CD14-positive monocyte (primary cell): Measurements from ENCODE around the gene CPT1A. TPM values are rescaled to one million over a fixed set of nuclear protein-coding genes. Genes with fewer than 3 reads are reported as not detected.

Source experiments
- DNase-seq, 3 donors: peaks; one replicate each; pipeline ENCODE4 v3.0.0-alpha.2; 2011 to 2022
- H2AFZ ChIP-seq: 2 replicates; pipeline ENCODE4 v1.6.0; 2012; ENCODE audit warnings: mild to moderate bottlenecking, low read depth, low read length, inconsistent platforms; ENCODE audit not compliant: insufficient read depth, poor library complexity, severe bottlenecking
- H3K27ac ChIP-seq, 2 donors: 1 replicate in 1 of 2; 2 replicates in 1 of 2; pipeline ENCODE4 v1.5.1; 2012 to 2013; ENCODE audit warnings: low read length in 2 of 2, control low read depth in 1 of 2, inconsistent platforms in 1 of 2, low read depth in 1 of 2, mild to moderate bottlenecking in 1 of 2
- H3K27me3 ChIP-seq, 2 donors: one replicate each; pipeline versions ENCODE4 v1.6.0 to v1.6.1; 2011 to 2013; ENCODE audit warnings: low read length in 2 of 2; ENCODE audit not compliant: control insufficient read depth in 2 of 2, insufficient read depth in 2 of 2
- H3K36me3 ChIP-seq, 2 donors: replicated peaks in 1 of 2; 1 replicate in 1 of 2; 2 replicates in 1 of 2; pipeline versions ENCODE4 v1.5.1 to v1.6.1; 2012 to 2013; ENCODE audit warnings: low read length in 2 of 2, control low read depth in 1 of 2, inconsistent platforms in 1 of 2, mild to moderate bottlenecking in 1 of 2; ENCODE audit not compliant: insufficient read depth in 2 of 2, control insufficient read depth in 1 of 2
- H3K4me1 ChIP-seq, 2 donors: 1 replicate in 1 of 2; 2 replicates in 1 of 2; pipeline versions ENCODE4 v1.5.1 to v1.6.1; 2012 to 2013; ENCODE audit warnings: low read length in 2 of 2, control low read depth in 1 of 2, inconsistent platforms in 1 of 2, mild to moderate bottlenecking in 1 of 2, moderate library complexity in 1 of 2; ENCODE audit not compliant: insufficient read depth in 2 of 2, control insufficient read depth in 1 of 2
- H3K4me2 ChIP-seq: replicated peaks from 2 replicates; pipeline ENCODE3; 2012; ENCODE audit warnings: low read length, moderate library complexity, mild to moderate bottlenecking; ENCODE audit not compliant: poor library complexity, severe bottlenecking; ENCODE audit errors: extremely low read depth
- H3K4me3 ChIP-seq, 3 experiments: fragments of 200-600 bp in 1 of 3; sonication (generic) in 1 of 3; replicated peaks in 1 of 3; 1 replicate in 2 of 3; 2 replicates in 1 of 3; pipeline ENCODE4 v1.5.1; 2011 to 2013; ENCODE audit warnings: low read length in 3 of 3, mild to moderate bottlenecking in 3 of 3, control low read depth in 2 of 3, low read depth in 2 of 3, inconsistent platforms in 1 of 3, moderate library complexity in 1 of 3
- H3K79me2 ChIP-seq: 2 replicates; pipeline ENCODE4 v1.6.0; 2012; ENCODE audit warnings: mild to moderate bottlenecking, control low read depth, inconsistent platforms, low read length, moderate library complexity; ENCODE audit not compliant: insufficient read depth
- H3K9ac ChIP-seq: 2 replicates; pipeline ENCODE4 v1.6.0; 2017; ENCODE audit warnings: low read length, mild to moderate bottlenecking; ENCODE audit not compliant: insufficient read depth, poor library complexity, severe bottlenecking
- H3K9me3 ChIP-seq, 2 donors: replicated peaks in 1 of 2; 1 replicate in 1 of 2; 2 replicates in 1 of 2; pipeline versions ENCODE4 v1.5.1 to v1.6.1; 2012 to 2013; ENCODE audit warnings: low read length in 2 of 2, control low read depth in 1 of 2; ENCODE audit not compliant: control insufficient read depth in 1 of 2, insufficient read depth in 1 of 2
- H4K20me1 ChIP-seq: 2 replicates; pipeline ENCODE4 v1.6.0; 2012; ENCODE audit warnings: mild to moderate bottlenecking, low read length, control low read depth, moderate library complexity; ENCODE audit not compliant: insufficient read depth
- H3K27ac Mint-ChIP-seq, 7 donors: one replicate each; pipeline ENCODE4 v1.8.0; 2020; ENCODE audit warnings: mild to moderate bottlenecking in 7 of 7, mixed read lengths in 7 of 7, moderate library complexity in 6 of 7, inconsistent platforms in 2 of 7
- H3K27me3 Mint-ChIP-seq, 3 donors: one replicate each; pipeline ENCODE4 v1.8.0; 2021 to 2022; ENCODE audit warnings: low read depth in 3 of 3, mild to moderate bottlenecking in 3 of 3, mixed read lengths in 3 of 3, moderate library complexity in 3 of 3, inconsistent platforms in 1 of 3
- H3K36me3 Mint-ChIP-seq, 2 donors: one replicate each; pipeline ENCODE4 v1.8.0; 2020; ENCODE audit warnings: mixed read lengths in 2 of 2, inconsistent platforms in 1 of 2, mild to moderate bottlenecking in 1 of 2
- H3K4me1 Mint-ChIP-seq: one replicate; pipeline ENCODE4 v1.8.0; 2020; ENCODE audit warnings: mild to moderate bottlenecking, mixed read lengths
- H3K4me3 Mint-ChIP-seq, 2 donors: one replicate each; pipeline ENCODE4 v1.8.0; 2020; ENCODE audit warnings: mild to moderate bottlenecking in 2 of 2, mixed read lengths in 2 of 2, moderate library complexity in 1 of 2
- H3K9me3 Mint-ChIP-seq, 7 donors: one replicate each; pipeline ENCODE4 v1.8.0; 2020 to 2022; ENCODE audit warnings: mixed read lengths in 7 of 7, mild to moderate bottlenecking in 6 of 7, moderate library complexity in 6 of 7, inconsistent platforms in 2 of 7
- WGBS: methylation state at CpG from one replicate; pipeline ENCODE4 v1.1.5; 2013; ENCODE audit warnings: missing lambda C conversion rate; ENCODE audit not compliant: insufficient coverage; 5-methylcytosine and 5-hydroxymethylcytosine counted together
- intact Hi-C, 2 donors: fragments of 100-400 bp; cut with micrococcal nuclease; formaldehyde crosslinking; loops; one replicate each; pipeline versions ENCODE4 v1.15.0 to v1.15.1; 2023
- polyA plus RNA-seq, 3 donors: library from polyadenylated mRNA; depleted of rRNA in 1 of 3; unstranded in 2 of 3; stranded (reverse) in 1 of 3; fragments of 300-500 nt in 2 of 3; fragments of >200 nt in 1 of 3; fragmentation: Illumina TruSeq in 2 of 3; gene quantifications; 1 replicate in 2 of 3; 2 replicates in 1 of 3; pipeline ENCODE4 v1.2.3, GENCODE V29; 2012 to 2021
- TF ChIP-seq, protein P1 (sequence below): fragments of 200-600 bp; IDR thresholded peaks from one replicate; pipeline ENCODE4 v1.8.0; 2022; ENCODE audit warnings: antibody characterized with exemption, mild to moderate bottlenecking

The CPT1A gene
- polyA plus RNA-seq, 3 donors: 5.6 to 42.5 (median 7.0) TPM

GRCh38 chr11:68753300-68753699 is 88.4 kb downstream of the CPT1A start:
- Histone ChIP-seq H2AFZ (no peak overlapping the region), H3K4me2 (no peak overlapping the region), H4K20me1 (no peaks in the 10 kb centered on the region), H3K9me3 (no peaks in the 10 kb centered on the region), H3K79me2 (no peaks in the 10 kb centered on the region), H3K27me3 (no peaks in the 10 kb centered on the region), H3K36me3 (peaks cover 27 to 46% of the 10 kb centered on the region in 2 donors), H3K9ac (no peak overlapping the region), H3K4me3 (no peak overlapping the region), H3K4me1 (peaks cover 13 to 14% of the 10 kb centered on the region in 2 donors), H3K27ac (no peak overlapping the region)
- no peak for DNase-seq
- Mint-ChIP-seq H3K27ac (peak overlapping the region in 1 of 7 donors; percentile 4), H3K4me3 (no peak overlapping the region), H3K36me3 (peaks cover 38 to 46% of the 10 kb centered on the region in 2 donors), H3K27me3 (no peaks in the 10 kb centered on the region), H3K9me3 (peaks cover 0 to 9% (median 7%) of the 10 kb centered on the region in 7 donors), H3K4me1 (peaks cover 19% of the 10 kb centered on the region)
- intact Hi-C loops: no loop called here
- TF ChIP-seq, protein P1, sequence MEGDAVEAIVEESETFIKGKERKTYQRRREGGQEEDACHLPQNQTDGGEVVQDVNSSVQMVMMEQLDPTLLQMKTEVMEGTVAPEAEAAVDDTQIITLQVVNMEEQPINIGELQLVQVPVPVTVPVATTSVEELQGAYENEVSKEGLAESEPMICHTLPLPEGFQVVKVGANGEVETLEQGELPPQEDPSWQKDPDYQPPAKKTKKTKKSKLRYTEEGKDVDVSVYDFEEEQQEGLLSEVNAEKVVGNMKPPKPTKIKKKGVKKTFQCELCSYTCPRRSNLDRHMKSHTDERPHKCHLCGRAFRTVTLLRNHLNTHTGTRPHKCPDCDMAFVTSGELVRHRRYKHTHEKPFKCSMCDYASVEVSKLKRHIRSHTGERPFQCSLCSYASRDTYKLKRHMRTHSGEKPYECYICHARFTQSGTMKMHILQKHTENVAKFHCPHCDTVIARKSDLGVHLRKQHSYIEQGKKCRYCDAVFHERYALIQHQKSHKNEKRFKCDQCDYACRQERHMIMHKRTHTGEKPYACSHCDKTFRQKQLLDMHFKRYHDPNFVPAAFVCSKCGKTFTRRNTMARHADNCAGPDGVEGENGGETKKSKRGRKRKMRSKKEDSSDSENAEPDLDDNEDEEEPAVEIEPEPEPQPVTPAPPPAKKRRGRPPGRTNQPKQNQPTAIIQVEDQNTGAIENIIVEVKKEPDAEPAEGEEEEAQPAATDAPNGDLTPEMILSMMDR: no peak
- 91% methylated on average over 8 of the region's 9 CpGs for WGBS

DNA sequence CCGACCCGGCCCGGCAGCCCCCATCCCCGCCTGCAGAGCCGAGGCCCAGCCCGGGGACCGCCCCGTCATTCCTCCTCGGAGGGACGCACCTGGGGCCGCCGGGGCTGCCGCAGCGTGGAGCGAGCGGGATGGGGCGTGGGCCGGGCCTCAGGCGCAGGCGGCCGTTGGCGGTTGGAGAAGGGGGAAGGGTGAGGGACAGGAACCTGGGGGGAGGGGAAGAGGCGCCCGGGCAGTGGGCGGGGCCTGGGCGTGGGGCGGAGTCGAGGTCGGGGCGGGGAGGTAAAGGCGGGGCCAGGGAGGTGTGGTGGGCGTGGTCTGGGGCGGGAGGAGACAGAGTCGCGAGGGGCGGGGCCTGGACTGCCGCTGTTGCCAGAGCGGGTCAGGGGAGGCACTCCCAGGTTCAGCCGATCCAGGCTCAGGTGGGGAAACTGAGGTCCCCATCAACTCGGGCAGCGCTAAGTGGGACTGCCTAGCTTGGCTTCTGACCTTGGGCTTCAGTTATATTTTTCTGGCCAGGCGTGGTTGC is 90.3 kb downstream of the CPT1A start, which contains the start of gene TESMIN:
Gene TESMIN, minus strand, starts transcription at position 190 of the 526 bp plus-strand sequence. CDS start 860 bp downstream, outside the sequence.
- Mint-ChIP-seq H3K4me3 (peak within 1 kb of the TSS; percentile 71 to 72), H3K36me3 (peaks cover 24 to 38% of the 10 kb centered on the region in 2 donors), H3K27ac (peak within 1 kb of the TSS in 3 of 7 donors; percentile 9 to 61 (median 40)), H3K27me3 (no peaks in the 10 kb centered on the region), H3K9me3 (peaks cover 0 to 9% (median 6%) of the 10 kb centered on the region in 7 donors), H3K4me1 (peaks cover 24% of the 10 kb centered on the region)
- peaks cover 10% of the 10 kb centered on the region for H3K79me2 ChIP-seq
- peak within 1 kb of the TSS; percentile 77 for H3K4me2 ChIP-seq
- intact Hi-C loops: no loop called here
- DNase-seq: peak; percentile 81 to 88 (median 87)
- H3K4me3 ChIP-seq: peak within 1 kb of the TSS; percentile 13 to 76 (median 69)
- 3% methylated on average over 42 of the region's 42 CpGs for WGBS
- H3K27ac ChIP-seq: peak within 1 kb of the TSS in 1 of 2 donors; percentile 58
- peak within 1 kb of the TSS; percentile 21 for H3K9ac ChIP-seq
- H3K4me1 ChIP-seq: peaks cover 13 to 14% of the 10 kb centered on the region in 2 donors
- H2AFZ ChIP-seq: peak within 1 kb of the TSS; percentile 74
- H4K20me1 ChIP-seq: no peaks in the 10 kb centered on the region
- H3K36me3 ChIP-seq: peaks cover 14 to 39% of the 10 kb centered on the region in 2 donors
- H3K9me3 ChIP-seq: no peaks in the 10 kb centered on the region
- TF ChIP-seq, protein P1: no peak
- H3K27me3 ChIP-seq: no peaks in the 10 kb centered on the region
